ACC112 (cell line): Measurements from ENCODE around the gene MT1B.
A peak's percentile ranks its signal among the peaks of the same experiment; 100 is the strongest.

Experiments used
- H2AFZ ChIP-seq: fragments of 200-600 bp; sonication (generic); one replicate; pipeline ENCODE4 v1.6.0; 2017; ENCODE audit warnings: antibody characterized with exemption, low read length; ENCODE audit not compliant: unreplicated experiment
- H3K27ac ChIP-seq: fragments of 200-600 bp; sonication (generic); 2 replicates; pipeline ENCODE4 v1.5.1; 2014; ENCODE audit warnings: low read depth, mild to moderate bottlenecking, antibody characterized with exemption, low read length, moderate library complexity
- H3K27me3 ChIP-seq: fragments of 200-600 bp; sonication (generic); 2 replicates; pipeline ENCODE4 v1.6.1; 2014; ENCODE audit warnings: mild to moderate bottlenecking, antibody characterized with exemption, low read length, moderate library complexity, mixed read lengths; ENCODE audit not compliant: insufficient read depth
- H3K36me3 ChIP-seq: fragments of 200-600 bp; sonication (generic); 2 replicates; pipeline ENCODE4 v1.6.1; 2016; ENCODE audit warnings: mild to moderate bottlenecking, antibody characterized with exemption, low read length, moderate library complexity, mixed read lengths; ENCODE audit not compliant: insufficient read depth
- H3K4me1 ChIP-seq: fragments of 200-600 bp; sonication (generic); one replicate; pipeline ENCODE4 v1.6.1; 2016; ENCODE audit warnings: low read length, mixed read lengths; ENCODE audit not compliant: insufficient read depth, unreplicated experiment, control insufficient read depth
- H3K4me3 ChIP-seq: fragments of 200-600 bp; sonication (generic); 2 replicates; pipeline ENCODE4 v1.5.1; 2014; ENCODE audit warnings: mild to moderate bottlenecking, low read depth, low read length
- H3K79me2 ChIP-seq: fragments of 200-600 bp; sonication (generic); one replicate; pipeline ENCODE4 v1.6.0; 2016; ENCODE audit warnings: low read length; ENCODE audit not compliant: control insufficient read depth, unreplicated experiment, insufficient read depth

MT1B gene

GRCh38 chr16:56637814-56638750, 13.6 kb upstream of the MT1B start, which contains the start of gene MT1A:
TSS of gene MT1A (plus strand) at chr16:56638666. CDS start at chr16:56638739, 73 bp downstream.
- Histone ChIP-seq H2AFZ (peak within 1 kb of the TSS; percentile 74), H3K27ac (no peak within 1 kb of the TSS), H3K27me3 (peaks cover 9% of the 10 kb centered on the region; the same call in 1 of the 2 replicates), H3K79me2 (no peaks in the 10 kb centered on the region), H3K36me3 (no peaks in the 10 kb centered on the region), H3K4me1 (peaks cover 13% of the 10 kb centered on the region), H3K4me3 (peak within 1 kb of the TSS; percentile 78)

DNA sequence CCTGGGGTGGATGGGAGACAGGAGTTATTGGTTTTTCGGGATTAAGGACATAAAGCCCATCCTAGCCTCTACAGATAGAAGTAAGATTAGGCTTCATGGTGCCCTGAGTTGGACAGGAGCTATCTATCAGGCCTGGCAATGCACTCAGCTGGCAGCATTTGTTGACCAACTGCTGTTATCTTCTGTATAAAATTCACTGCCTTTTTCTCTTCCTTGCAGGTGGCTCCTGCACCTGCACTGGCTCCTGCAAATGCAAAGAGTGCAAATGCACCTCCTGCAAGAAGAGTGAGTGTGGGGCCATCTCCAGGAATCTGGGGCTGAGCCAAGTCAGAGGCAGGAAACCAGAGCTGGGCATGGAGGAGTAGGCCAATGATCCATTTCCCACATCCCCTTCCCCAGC, 12.6 kb upstream of the MT1B start:
- peak overlapping the region; percentile 78 for H3K4me3 ChIP-seq
- H3K79me2 ChIP-seq, result no peaks in the 10 kb centered on the region
- H2AFZ ChIP-seq, result peak overlapping the region; percentile 15
- no peaks in the 10 kb centered on the region for H3K36me3 ChIP-seq
- H3K27me3 ChIP-seq, result peaks cover 9% of the 10 kb centered on the region; the same call in 1 of the 2 replicates
- H3K27ac ChIP-seq, result no peak overlapping the region
- H3K4me1 ChIP-seq, result peaks cover 23% of the 10 kb centered on the region

GRCh38 chr16:56640076-56640475, 11.6 kb upstream of the MT1B start:
- Histone ChIP-seq H3K36me3 (no peaks in the 10 kb centered on the region), H3K4me3 (no peak overlapping the region), H2AFZ (no peak overlapping the region), H3K4me1 (peaks cover 23% of the 10 kb centered on the region), H3K27ac (no peak overlapping the region), H3K27me3 (peaks cover 9% of the 10 kb centered on the region; the same call in 1 of the 2 replicates), H3K79me2 (no peaks in the 10 kb centered on the region)

- no peaks in the 10 kb centered on the region for H3K79me2 ChIP-seq
Observed at GRCh38 chr16:56641166-56641565, 10.5 kb upstream of the MT1B start.

GRCh38 chr16:56643080-56643778, 8.5 kb upstream of the MT1B start:
- Histone ChIP-seq H3K27me3 (peaks cover 23% of the 10 kb centered on the region), H2AFZ (peak overlapping the region; percentile 48), H3K4me3 (peak overlapping the region; percentile 69), H3K27ac (no peak overlapping the region), H3K79me2 (no peaks in the 10 kb centered on the region), H3K36me3 (no peaks in the 10 kb centered on the region), H3K4me1 (peaks cover 23% of the 10 kb centered on the region)

More at GRCh38 chr16:56641166-56641565, 10.5 kb upstream of the MT1B start:
- Histone ChIP-seq H3K4me3 (no peak overlapping the region), H3K36me3 (no peaks in the 10 kb centered on the region), H2AFZ (no peak overlapping the region), H3K4me1 (peaks cover 23% of the 10 kb centered on the region), H3K27ac (no peak overlapping the region), H3K27me3 (peaks cover 14% of the 10 kb centered on the region; the same call in 1 of the 2 replicates)

DNA sequence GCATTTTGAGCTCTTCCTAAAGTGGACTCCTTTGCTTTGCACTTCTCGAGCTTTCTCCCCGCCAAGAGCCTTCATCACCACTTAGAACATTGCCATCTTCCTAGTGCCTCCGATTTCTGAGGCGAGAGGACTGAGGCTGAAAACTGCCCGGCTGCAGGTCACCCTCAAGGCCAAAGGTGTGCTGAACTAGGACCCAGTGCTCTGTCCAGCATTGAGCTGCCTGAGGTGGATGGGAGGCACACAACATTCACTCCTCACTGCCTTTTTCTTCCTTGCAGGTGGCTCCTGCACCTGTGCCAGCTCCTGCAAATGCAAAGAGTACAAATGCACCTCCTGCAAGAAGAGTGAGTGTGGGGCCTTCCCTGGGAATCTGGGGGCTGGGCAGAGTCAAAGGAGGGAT, 7.9 kb upstream of the MT1B start:
- Histone ChIP-seq H3K4me1 (peaks cover 20% of the 10 kb centered on the region), H3K4me3 (peak overlapping the region; percentile 69), H3K27me3 (peaks cover 26% of the 10 kb centered on the region), H3K79me2 (no peaks in the 10 kb centered on the region), H3K36me3 (no peaks in the 10 kb centered on the region), H3K27ac (no peak overlapping the region), H2AFZ (no peak overlapping the region)

- Histone ChIP-seq H3K79me2 (no peaks in the 10 kb centered on the region), H3K27me3 (peaks cover 29% of the 10 kb centered on the region)
Observed at GRCh38 chr16:56645311-56645710, 6.4 kb upstream of the MT1B start.

GRCh38 chr16:56645838-56646237, 5.8 kb upstream of the MT1B start:
- Histone ChIP-seq H2AFZ (no peak overlapping the region), H3K27ac (no peak overlapping the region), H3K4me1 (peaks cover 15% of the 10 kb centered on the region), H3K4me3 (no peak overlapping the region), H3K79me2 (no peaks in the 10 kb centered on the region), H3K36me3 (no peaks in the 10 kb centered on the region), H3K27me3 (peaks cover 29% of the 10 kb centered on the region)

More at GRCh38 chr16:56645311-56645710, 6.4 kb upstream of the MT1B start:
- Histone ChIP-seq H3K36me3 (no peaks in the 10 kb centered on the region), H3K4me3 (no peak overlapping the region), H3K4me1 (peaks cover 15% of the 10 kb centered on the region), H2AFZ (no peak overlapping the region), H3K27ac (no peak overlapping the region)

GRCh38 chr16:56647641-56648431, 3.9 kb upstream of the MT1B start:
- H3K27ac ChIP-seq, result no peak overlapping the region
- no peak overlapping the region for H2AFZ ChIP-seq
- H3K79me2 ChIP-seq, result no peaks in the 10 kb centered on the region
- no peaks in the 10 kb centered on the region for H3K36me3 ChIP-seq
- no peak overlapping the region for H3K4me3 ChIP-seq
- peaks cover 12% of the 10 kb centered on the region for H3K4me1 ChIP-seq
- peaks cover 29% of the 10 kb centered on the region for H3K27me3 ChIP-seq

DNA sequence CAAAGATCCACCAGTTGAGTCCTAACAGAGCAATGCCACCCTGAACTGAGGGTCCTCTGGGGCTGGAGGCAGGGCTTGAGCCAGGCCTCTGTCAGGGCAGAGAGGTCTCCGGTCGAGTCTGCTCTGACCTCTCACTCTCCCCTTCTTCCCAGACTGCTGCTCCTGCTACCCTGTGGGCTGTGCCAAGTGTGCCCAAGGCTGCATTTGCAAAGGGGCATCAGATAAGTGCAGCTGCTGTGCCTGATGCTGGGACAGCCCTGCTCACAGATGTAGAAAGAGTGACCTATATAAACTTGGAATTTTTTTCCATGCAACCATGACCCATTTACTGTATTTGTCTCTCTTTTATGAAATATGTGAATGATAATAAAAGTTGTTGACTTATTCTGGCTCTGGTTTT, 2.4 kb upstream of the MT1B start:
- Histone ChIP-seq H3K79me2 (no peaks in the 10 kb centered on the region), H3K36me3 (no peaks in the 10 kb centered on the region), H3K27ac (no peak overlapping the region), H3K4me1 (no peaks in the 10 kb centered on the region), H3K4me3 (no peak overlapping the region), H2AFZ (no peak overlapping the region), H3K27me3 (peaks cover 29% of the 10 kb centered on the region)
